HG03457 (cell line): Measurements from ENCODE around the gene VPS37C.
"Not testable (repeated sequence)": the region's sequence is repeated elsewhere in the genome, so short reads cannot be mapped to it uniquely, and the experiment has no call there.

Source experiments
- ATAC-seq: cut with Tn5 transposase; IDR thresholded peaks from one replicate; pipeline ENCODE4 v1.9.1; 2021; ENCODE audit warnings: moderate number of reproducible peaks; ENCODE audit not compliant: unreplicated experiment

The VPS37C gene

DNA sequence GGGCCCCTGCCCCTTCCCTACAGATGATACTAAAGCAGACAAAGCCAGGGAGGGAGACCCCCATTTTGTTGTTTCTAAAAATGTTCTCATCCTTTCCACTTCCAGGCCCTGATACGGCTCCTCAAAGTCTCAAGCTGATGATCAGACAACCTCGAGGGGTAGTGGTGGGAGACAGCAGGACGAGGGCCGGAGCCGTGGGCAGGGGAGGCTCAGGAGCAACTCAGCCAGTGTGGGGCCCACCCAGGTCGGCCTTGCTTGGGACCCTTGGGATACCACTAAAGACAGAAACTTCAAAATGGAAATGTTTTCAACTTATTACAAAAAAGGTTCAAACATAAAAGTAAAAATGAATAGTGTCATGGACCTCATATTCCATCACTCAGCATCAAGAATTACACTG, 15.2 kb upstream of the VPS37C start:
- no peak for ATAC-seq

DNA sequence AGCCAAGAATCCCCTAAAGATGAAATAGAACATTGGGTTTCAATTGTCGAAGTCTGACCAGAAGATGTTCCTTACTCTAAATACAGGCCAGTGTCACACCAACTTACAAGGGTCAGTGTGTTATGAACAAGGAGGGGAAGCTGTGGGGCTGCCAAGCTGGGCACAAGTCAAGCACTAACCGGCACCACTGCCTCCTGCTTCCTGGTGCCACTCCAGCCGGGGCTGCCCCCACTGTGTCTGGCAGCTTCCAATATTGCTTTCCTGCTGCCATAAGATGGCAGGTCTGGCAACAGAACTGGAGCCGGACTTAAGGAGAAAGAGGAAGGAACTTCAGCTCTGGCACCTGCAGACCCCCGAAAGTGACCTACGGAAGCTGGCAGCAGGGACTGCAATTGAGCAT, 13.7 kb upstream of the VPS37C start:
- no peak for ATAC-seq

DNA sequence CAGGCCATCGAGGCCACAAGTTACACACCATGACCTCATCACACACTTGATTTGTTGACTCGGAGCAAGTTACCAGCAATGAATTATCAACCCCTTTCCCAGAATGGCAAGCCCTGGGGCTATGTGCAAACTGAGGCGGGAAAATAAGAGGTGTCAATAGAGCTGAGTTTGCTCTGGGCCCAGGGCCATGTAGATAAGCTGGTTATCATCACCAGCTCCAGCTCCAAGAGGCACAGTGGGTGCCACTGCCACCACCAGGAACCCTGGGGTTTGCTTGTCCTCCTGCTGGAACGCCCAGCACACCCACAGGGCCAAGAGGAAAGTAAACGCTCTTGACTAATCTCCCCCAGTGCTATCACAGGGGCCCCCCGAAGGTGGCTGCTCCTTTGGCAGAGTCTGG, 13.0 kb upstream of the VPS37C start:
- no peak for ATAC-seq

DNA sequence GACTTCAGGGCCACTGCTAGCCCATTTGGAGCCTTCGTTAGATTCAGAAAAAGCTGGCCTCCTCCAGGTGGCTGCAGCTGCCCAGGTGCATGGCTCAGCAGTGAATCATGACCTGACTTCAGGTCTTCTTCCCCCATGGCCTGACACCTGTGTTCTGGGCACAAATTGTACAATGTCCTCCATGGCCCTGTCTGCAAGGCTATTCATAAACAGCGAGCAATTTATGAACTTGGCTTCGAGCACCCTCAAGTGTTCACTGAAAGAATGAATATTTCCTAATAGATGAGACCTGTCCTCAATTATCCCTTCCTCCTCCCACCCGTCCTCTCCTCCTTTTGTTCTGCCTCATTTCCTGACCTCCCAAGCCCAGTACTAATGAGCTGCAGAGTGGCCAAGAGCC, 12.2 kb upstream of the VPS37C start:
- ATAC-seq: no peak

DNA sequence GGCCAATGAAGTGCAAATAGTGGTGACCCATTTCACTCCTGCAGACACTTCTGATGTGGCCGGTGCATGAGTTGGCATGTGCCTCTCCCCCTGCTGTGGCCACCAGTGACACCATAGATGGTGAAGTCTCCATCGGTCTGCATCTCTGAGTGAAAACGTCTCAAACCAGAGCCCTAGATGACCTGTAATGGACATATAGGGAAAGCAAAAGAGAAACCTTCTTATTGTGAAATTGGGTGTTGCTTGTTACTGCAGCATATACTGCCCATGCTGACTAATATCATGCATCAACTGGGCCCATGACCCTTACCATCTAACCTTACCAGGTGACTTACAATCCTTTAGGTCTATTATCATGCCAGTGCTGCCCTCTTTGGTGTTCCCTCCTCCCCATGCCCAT, 11.7 kb upstream of the VPS37C start:
- ATAC-seq: no peak

DNA sequence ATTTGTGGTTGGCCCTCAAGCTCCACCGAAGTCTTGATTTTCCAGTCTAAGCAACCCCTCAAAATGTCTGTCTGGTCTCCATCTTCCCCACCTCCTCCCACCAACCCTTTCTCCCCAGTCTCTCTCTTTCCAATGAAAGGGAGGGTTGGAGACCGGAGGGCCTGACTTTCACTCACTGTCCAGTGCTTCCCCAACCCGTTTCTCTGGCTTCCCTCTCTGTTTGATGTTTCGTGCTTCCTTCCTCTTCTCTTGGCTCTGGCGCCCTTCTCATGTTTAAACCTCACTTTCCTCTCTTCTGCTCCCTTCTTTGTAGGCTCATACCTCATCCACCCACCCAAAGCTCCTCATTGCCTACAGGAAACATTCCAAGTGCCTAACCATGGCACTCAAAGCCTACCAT, 11.1 kb upstream of the VPS37C start:
- no peak for ATAC-seq

DNA sequence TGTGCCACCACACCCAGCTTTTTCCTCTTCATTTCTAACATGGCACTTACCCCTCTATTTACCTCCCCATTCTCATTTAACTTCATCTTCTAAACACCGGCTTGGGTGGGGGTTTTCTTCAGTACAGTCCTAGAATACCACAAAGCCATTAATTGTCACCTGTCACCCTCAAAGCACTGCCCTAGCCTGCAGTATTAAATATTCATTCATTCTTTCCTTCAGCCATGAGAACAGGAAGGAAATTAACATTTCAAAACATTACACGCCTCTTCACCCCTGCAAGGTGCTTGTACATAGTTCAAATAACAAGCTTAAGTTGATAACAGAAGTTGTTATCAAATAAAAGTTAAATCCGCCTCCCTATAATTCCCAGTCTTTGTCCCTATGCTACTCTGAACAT, 10.7 kb upstream of the VPS37C start:
- ATAC-seq: no peak

DNA sequence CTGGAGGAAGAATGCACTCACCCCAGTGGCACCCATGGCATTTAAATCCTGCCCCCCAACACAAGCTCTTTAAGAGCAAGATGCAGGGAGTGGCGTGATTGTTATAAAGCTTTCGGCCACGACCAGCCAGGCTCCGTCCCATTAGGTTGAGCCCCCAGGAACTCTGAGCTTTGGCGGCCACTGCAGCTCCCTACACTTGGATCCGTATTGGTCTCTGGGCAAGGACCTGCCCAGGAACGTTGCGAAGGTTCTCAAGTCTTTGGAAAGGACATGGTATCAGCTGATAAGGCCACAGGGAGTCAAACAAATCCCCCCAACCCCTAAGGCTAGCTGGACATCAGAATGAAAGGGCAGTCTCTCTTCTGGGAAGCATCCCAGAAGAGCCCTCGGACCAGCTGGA, 9.3 kb upstream of the VPS37C start:
- ATAC-seq: no peak

DNA sequence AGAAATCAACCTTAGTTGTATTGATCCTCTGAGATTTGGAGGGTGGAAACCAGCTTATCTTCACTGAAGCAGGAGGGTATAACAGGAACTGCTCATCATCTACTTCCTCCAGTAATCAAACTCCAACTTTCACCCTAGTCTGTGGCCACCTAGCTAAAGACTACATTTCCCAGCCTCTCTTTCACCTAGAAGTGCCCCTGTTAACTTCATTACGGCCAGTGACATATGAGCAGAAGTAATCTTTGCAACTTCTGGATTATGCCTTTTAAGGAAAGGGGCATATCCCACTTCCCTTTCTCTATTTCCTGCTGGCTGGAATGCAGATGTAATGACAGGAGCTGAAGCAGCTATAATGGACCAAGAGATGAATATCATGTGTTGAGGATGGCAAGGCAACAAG, 7.6 kb upstream of the VPS37C start:
- no peak for ATAC-seq

DNA sequence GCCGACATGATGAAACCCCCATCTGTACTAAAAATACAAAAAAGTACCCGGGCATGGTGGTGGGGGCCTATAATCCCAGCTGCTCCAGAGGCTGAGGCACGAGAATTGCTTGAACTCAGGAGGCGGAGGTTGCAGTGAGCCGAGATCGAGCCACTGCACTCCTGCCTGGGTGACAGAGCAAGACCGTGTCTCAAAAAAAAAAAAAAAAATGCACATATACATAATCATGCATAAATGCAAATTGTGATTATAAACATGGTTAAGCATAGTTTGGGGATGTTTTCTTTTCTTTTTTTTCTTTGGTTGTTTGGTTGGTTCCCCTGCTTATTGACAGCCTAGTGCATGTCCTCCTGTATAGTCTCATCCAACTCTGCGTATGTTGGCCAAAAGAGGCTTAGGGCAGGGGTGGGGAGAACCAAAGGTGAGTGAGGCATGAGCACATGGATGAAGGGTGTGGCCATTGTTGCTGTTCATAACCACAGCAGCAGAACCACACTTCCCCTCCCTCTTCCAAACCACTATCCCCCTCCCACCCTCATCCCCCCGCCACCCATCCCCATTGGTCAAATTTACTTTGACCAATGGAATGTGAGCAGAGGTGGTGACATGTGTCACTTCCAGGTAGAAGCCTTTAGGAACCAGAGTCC, 6.9 kb upstream of the VPS37C start:
- ATAC-seq: no peak

DNA sequence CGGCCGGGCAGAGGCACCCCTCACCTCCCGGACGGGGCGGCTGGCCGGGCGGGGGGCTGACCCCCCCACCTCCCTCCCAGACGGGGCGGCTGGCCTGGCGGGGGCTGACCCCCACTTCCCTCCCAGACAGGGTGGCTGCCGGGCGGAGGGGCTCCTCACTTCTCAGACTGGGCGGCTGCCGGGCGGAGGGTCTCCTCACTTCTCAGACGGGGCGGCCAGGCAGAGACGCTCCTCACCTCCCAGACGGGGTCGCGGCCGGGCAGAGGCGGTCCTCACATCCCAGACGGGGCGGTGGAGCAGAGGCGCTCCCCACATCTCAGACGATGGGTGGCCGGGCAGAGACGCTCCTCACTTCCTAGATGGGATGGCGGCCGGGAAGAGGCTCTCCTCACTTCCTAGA, 5.1 kb upstream of the VPS37C start:
- not testable (repeated sequence) for ATAC-seq

DNA sequence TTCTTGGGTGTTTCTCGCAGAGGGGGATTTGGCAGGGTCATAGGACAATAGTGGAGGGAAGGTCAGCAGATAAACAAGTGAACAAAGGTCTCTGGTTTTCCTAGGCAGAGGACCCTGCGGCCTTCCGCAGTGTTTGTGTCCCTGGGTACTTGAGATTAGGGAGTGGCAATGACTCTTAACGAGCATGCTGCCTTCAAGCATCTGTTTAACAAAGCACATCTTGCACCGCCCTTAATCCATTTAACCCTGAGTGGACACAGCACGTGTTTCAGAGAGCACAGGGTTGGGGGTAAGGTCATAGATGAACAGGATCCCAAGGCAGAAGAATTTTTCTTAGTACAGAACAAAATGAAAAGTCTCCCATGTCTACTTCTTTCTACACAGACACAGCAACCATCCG, 4.6 kb upstream of the VPS37C start:
- not testable (repeated sequence) for ATAC-seq

DNA sequence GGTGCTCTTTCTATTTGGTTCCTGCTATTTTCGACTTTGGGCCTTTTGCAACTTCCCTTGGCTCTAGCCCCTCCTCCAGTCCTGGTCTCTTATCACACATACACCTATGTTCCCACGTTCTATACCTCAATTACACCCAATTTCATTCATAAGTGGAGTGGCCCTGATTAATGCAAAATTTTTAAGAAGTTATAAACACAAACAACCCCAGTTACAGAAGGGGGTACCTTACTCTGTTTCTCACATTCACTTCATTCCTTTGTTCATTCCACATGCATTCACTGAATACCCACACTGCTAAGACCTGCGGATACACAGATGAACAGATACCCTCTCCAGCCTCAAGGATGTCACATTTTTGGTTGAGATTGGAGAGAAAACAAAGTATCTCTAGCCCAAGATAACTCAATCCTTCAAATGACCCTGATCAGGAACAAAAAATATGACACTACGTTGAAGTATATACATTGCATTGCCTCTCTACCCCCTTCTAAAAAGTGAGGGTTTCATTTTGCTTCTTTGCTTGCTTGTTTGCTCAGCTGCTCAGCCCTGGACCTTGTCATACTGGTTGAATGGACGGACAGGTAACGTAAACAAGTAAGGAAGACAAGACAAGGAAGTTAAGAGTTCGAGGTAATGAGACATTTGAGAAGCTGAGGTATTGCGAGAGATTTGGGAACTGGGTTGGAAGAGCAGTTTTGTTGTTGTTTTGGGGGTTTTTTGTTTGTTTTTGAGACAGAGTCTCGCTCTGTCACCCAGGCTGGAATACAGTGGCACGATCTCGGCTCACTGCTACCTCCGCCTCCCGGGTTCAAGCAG, 3.6 kb upstream of the VPS37C start:
- no peak for ATAC-seq

DNA sequence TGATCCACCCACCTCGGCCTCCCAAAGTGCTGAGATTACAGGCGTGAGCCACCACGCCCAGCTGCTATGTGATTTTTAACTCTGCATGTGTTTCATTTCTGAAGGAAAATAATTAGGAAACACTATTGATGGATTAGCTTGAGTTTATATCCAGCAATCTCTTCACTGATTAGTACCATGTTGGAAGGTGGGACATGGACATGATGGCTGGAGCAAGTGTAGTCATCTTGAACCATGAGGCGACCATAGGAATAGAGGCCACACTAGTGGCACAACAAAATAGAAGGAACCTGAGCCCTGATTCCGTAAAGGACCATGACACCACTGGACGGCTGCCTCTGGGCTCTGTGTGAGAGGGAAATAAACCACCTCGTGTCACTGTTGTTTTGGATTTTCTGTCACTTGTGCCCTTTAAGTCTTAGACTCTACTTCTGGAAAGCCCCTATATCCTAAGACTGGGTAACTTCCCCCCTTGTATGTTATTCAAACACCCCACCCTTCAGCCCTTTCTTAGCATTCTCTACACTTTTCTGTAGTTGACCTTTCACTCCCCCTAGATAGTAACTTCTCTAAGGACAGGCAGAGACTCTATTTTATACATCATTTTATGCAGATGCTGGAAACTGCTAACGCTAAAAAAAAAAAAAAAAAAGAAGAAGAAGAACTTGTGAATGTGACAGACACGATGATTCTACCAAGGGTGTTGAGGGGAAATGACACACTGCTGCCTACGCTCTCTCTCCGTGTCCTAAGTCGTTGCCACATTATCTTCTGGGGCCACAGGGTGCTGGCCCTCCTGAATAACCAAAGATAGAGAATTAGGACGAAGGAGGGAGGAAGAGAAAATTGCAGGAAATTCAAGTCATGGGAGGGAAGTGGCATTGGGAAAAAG, 2.7 kb upstream of the VPS37C start:
- ATAC-seq: no peak

DNA sequence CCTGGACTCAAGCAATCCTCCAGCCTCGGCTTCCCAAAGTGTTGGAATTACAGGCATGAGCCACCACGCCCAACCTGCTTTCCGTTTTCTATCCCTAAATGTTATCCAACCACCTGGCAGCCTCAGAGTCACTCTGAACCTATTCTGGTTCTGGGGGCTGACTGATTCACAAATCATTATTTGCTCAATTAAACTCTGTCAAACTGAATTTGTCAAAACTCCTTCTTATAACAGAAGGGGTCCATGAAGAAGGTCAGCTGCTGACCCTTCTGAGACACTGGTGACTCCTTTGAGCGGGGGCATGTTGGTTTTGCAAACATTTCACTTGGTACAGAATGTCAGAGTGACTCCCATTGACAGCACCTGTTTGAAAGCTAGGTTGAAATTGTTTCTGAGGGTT, 1.8 kb upstream of the VPS37C start:
- ATAC-seq: no peak

DNA sequence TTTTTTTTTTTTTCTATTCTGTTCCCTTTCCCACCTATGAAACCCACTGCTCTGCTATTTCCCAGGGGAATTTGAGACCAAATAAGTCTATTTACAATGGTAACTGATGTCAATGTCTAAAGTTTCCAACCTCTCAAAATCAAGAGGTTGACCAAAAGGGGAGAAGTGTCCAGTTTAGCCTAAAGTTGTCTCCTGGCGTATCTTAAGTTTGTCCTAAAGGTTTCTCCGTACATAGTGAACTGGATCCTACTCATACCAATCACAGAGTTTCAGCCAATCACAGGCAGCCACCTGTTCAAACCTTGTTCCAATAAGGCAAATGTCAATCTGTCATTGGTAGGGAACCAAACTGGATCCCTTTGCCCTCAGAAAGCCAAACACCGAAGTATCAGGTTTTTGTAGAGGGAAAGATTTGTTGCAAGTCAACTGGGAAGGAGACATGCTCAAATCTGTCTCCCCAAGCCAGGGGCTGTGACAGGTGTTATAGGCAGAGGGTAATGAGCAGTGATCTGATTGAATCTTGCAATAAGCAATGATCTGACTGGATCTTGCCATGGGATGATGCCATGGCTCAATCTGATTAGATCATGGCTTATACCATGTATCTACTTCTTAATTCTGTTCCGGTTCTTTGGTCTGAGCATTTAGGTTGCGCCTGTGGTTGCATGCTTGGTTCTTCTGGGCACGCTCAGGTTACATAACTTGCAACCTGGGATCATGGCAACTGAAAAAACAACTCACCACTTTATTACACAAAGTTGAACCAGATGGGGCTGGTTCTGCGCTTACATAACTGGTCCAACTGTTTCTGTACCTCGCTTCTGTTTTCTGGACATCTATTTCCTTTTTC, 1.1 kb upstream of the VPS37C start:
- no peak for ATAC-seq

DNA sequence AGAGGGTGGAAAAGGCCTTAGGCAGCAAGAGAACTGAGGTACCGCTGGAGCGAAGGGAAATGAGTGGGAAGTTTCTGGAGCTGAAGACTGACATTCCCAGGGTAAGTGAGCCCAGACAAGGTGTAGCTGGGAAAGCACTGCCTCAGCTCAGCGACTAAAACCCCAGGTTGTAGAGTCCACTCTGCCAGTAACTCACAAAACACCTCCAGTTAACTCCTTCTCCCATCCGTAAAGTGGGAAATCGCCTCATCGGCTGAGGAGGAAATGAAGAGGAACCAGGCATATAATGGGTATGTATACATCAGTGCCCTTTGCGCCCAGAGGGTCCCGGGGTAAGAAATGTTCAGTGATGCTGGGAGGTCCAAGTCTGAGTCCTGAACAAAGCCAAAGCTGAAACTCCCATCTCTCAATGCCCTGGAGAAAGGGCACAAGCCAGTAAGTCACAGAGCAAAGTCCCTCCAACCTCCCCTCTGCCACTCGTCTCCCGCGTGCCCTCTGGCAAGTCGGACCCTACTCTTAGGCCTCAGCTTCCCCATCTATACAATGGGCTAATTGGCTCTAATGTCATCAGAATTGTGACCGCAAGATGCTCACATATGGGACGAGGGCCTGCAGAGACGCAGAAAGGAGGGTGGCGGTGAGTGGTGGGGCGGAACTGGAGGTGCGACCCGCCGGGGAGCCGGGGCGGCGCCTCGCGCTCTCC, 588 bp downstream of the VPS37C start:
- no peak for ATAC-seq

DNA sequence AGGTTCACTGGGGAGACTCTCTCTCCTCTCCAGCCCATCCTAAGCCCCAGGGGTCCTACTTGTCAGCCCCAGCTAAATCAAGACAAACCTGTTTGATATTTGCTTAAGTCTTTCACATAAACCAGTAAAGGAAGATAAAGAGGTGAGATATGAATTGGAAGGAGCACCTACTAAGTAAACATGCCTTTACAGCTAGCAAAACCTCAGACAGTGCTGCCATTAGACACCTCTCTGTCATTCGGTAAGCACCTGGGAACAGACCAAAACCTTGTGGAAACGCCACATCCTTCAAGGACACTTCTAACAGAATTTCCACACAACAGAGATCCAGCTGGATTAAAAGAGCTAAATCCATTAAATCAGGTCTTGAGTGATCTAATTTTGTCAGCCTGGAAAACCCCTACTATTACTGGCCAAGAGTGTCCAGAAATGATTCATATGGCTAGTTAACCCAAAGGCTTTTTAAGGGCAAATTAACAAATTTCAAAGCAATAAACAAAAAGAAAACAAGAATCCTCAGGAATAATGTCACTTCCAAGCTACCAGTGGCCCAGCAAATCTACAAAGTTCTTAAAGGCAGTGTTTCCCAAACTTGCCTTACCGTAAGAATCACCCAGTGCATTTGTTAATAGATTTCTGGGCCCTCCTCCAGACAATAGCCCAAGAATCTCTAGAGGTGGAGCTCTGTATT, 2.4 kb downstream of the VPS37C start:
- ATAC-seq: no peak

DNA sequence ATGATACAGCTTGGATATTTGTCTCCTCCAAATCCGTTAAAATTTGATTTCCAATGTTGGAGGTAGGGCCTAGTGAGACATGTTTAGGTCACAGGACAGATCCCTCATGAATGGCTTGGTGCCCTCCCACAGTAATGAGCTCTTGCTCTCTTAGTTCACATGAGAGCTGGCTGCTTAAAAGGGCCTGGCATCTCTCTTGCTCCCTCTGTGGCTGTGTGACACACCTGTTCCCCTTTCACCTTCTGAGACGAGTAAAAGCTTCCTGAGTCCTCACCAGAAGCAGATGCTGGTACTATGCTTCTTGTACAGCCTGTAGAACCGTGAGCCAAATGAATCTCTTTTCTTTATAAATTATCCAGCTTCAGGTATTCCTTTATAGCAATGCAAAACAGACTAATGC, 3.5 kb downstream of the VPS37C start:
- ATAC-seq: no peak

DNA sequence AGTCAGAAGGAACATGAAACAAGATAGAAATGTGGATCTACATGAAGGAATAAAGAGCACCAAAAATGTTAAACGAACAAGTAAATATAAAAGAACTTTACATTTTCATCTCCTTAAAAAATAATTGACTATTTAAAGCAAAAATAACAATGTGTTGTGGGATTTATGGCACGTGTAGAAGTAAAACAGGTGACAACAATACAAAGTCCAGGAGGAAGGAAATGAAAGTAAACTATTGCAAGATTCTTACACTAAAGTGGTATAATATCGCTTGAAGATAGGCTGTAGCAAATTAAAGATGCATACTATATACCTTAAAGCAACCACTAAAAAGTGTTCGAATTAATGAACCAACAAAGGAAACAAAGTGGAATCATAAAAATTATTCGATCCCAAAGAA, 5.5 kb downstream of the VPS37C start:
- ATAC-seq: no peak
